ENCODE data around the gene PACRG.

The PACRG gene

DNA sequence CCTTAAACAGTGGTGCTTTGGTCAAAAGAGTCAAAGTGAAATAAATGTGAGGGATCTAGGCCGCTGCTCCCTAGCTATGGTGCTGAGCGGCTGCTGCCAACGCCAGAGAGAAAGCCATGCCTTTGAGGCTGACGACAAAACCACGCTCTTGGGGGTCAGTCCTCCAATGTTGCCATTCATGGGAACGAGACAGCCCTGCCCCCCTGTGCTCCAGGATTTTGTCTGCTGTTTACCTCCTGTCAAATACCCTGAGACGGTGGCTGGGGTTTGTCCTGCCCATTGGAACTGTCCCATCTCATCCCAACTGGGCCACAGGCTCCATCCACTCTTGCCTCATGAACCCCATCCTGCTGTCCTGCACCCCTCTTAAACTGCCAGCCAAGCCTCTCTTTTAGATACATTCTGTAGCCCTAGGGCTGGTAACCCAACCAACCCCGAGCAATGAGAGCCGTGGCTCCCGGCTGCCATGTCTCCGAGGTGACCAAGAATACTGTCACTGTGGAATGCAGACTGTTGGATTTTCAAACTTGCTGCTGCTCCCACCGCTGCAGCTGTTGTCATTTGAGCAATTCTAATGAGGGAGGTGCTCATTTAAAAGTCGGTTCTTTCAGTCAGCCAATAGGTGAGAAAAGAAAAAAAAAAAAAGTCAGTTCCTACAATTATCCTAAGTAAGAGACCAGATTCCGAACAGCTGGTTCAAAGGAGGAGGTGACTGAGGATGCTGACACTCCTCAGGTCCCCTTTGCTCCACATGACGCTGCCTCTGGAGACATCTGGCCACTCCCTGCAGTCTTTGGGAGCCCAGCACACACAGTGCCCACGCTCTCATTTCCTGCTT lies 613.7 kb downstream of the PACRG start:
- no peak for DNase-seq

DNA sequence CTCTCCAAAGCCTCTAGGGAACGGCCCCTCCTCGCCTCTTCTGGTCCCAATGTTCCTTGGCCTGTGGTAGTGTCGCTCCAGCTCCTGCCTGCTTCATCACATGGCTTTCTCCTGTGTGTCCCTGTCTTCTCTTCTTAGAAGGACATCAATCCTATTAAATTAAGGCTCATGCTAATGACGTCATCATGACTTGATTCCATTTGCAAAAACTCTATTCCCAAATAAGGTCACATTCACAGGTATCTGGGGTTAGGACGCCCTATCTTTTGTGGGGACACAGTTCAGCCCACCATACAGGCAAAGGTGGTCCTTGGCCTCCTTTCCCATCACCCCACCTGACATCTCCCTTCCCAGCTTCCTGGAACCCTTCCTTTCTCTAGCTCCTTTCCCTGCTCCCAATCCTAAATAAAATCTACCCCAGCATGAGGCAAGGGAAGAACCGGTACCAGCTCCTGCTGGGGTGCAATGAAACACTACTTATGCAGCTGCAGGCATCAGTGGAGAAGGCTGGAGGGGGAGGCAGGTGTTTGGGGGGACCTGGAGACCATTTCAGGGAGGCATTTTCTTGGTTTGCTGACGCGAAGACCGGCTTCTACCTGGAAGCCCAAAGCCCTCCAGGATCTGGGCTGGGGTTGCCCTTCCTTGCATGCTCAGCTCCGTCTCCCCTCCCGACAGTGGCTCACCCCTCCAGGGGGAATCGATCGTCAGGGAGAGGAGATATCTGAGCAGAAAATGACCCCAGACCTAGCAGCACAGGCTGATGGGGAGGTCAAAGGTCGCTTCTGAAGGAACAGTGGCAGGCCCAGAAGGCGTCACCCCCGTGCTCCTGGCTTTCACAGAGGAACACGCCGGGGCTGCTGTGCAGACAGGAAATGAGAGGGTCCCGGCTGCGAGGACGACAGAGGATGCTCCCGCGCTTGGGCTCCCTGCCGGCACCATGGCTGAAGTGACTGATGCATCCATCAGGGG lies 615.1 kb downstream of the PACRG start:
- DNase-seq = no peak

DNA sequence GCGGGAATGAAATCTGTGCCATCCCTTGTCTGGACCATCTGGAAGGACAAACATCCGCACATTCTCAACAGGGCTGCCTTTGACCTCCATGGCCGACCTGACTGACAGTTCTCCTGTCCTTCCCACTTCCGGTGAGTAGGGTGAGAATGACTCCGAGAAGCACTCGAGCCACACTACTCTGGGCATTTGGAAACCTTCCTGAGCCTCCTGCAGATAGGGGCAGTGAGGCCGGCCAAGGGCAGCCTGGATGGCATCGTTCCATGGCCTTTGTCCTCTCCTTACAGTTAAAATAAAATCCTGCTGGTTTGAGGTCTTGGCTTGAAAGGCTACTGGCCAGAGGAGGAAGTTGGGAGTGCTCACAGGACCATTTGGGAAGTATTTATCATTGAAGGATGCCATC lies 615.8 kb downstream of the PACRG start:
- DNase-seq = no peak

DNA sequence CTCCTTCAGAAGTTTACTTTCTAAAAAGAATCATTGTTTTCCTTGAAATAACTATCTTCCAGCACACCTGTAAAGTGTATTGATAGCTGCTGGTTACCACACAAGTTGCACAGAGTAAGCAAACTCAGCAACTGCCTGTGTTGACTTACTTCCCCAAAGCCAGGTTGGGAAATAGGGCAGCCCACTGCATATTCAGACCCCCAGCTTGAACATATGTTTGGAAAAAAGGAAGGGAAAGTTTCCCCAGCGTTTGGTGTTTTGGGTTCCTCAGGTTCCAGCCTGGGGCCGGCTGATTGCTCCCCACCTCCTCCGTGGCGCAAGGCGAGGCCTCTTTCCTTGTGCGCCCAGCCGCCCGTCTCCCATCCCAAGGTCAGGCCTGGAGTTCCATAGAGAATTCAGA lies 616.6 kb downstream of the PACRG start:
- DNase-seq = no peak

DNA sequence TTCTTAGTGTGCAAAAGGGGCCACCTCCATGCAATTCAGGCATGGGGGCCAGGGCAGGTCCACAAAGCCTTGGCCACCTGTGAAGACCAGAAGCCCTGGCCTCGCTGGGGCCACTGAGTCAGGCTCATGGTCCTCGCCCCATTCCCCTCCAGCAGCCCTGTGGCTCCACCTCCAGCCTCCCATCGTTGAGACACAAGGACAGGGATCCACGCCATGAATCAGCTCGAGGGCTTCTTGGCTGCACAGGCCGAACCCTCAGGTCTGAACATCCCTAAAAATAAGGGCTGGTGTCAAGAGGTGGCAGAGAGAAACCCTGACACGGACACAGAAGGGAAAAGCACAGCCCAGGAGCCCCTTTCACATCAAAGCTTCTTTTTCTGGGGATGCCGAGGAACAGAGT lies 618.2 kb downstream of the PACRG start:
- no peak for DNase-seq

DNA sequence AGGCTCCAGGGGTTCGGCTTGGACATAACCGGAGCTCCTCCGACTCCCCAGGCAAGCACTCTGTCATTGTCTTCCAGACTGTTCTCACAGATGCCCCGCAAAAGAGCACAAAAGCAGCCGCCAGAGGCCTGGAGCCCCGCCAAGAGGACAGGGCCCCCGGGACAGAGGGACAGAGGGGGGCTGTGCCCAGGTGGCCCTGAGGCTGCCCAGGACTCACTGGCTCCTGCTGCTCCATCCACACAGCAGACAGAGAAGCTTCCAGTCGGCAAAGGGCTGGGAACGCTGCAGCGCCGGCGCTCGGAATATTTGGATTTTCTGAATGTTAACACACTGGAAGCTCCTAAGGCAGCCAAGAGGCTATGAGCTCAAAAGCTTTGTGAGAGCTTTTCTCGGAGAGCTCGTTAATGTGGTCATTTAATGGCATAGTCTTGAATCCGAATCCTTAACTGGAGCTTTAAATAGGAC lies 618.8 kb downstream of the PACRG start:
- no peak for DNase-seq

DNA sequence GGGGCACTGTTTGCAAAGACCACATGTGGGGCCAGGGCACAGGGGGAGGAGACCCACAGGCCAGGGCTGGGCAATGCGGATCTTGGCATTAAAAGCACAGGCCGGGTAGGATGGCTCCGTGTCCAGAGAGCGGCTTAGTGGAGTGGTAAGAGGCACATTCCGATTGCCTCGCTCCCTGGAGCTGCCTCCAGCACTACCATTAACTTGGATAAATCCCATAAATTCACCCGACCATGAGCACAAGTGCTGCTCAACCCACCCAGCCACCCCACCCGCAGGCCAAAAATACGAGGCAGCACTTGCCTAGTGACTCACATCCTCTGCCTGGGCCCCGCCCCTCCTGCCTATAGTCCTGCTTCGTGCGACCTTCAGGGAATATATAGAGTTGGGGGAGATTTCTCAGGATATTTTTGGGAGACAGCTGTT lies 619.3 kb downstream of the PACRG start:
- no peak for DNase-seq

DNA sequence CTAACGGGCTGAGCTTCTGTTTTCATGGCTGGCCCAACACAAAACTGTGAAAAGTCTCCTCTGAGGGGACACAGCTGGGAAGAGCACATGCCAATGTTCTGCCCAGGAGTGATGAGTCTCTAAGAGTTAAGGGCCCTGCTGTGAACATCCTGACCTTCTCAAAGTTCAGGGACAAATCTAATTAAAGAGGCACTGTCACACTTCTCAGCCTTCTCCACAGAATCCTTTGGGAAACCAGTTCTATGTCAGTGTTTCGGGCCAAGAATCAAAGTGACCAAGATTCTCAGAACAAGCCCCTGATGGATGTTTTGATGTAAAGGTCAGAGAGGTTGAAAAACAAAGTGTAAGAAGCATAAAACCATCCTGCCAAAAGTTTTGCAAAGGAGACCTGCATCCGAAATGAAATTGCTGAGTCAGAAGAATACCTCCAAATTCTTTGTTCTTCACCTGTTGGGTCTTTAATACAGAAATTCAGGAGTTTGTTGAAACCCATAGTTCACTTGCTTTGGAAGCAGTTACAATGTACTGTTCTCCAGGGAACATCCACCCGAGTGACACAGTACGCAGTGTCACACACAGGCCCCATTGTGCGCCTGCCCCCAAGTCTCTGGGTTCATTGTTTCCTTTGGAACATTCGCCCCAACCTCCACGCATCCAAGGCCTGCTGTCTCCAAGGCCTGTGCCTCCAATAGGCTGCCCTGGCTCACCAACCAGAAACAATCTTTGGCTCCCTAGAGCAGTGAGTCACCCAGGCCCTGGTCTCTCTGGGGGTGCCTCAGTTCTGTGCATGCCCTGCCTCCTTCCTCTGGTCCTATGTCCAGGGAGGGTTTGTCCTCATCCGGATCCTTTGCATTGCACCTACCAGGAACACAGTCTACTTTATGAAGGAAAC lies 621.3 kb downstream of the PACRG start:
- no peak for DNase-seq

DNA sequence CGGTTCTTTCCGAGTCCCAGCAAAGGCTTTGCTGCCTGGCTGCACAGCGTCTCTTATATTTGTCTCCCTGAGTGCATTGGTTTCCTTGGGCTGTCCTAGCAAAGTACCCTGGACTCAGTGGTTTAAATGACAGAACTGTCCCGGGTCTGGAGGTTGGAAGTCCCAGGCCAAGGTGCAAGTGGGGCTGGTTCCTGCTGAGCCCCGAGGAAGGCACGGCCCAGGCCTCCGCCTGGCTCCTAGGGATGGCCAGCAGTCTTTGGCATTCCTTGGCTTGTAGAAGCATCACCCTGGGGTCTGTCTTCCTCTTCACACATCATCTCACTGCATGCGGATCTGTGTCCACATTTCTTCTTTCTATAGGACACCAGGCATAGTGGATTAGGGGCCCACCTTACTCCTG lies 621.9 kb downstream of the PACRG start:
- no peak for DNase-seq

DNA sequence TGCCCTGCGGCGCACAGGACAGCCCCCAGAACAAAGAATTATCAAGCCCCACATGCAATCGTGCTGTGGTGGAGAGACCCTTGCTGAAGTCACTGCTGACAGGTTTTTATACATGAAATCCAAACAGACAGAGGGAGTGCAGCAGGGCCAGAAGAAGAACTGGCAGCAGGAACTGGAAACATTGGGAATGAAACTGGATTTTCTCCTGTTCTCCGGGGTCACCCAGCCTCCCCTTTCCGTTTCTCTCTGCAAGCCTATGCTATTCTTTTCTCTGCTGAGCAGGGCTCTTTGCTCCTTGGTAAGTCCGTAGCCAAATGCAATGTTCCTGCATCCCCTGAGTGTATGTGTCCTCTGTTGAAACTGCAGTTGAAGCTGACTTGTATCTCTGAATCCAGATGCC lies 623.2 kb downstream of the PACRG start:
- no peak for DNase-seq

DNA sequence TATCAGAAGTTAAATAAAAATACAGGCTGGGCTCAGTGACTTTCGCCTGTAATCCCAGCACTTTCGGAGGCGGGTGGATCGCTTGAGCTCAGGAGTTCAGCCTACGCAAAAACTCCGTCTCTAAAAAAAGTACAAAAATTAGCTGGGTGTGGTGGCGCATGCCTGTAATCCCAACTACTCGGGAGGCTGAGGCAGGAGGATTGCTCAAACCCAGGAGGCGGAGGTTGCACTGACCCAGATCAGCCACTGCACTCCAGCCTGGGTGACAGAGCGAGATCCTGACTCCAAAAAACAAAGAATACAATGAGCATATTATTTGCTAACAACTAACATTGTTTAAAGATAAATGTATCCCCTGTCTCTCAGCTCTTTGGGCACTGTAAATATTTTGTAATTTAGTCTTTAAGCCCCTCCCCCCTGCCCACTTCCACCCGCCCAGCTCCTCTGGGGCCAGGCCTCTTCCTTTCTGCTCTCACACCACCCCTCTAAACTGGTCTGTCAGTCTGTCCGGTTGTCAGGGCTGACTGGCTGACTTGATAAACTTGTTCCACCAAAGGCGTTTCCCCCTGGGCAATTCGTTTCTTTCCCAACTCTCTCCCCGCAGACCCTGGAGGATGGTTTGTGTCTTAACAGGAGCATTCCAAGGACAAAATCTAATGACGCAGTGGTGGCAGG lies 624.4 kb downstream of the PACRG start:
- DNase-seq = no peak

DNA sequence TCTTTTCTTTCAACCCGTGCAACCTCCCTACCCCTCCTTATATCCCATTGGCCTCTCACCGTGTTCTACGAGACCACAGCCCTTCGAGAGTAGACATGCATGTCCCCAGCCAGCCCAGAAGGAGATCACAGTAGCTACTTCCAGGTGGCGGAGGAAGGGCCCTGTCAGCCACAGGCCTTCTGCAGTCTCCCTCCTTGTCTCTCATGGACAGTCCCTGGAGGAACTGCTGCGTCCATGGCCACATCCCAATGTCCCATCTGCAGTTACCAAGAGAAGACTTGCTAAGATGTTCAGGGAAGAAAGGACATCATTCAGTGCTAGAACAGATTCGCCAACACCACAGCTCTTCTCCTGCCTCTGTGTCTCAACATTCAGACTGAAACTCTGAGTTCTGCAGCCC lies 625.2 kb downstream of the PACRG start:
- no peak for DNase-seq

DNA sequence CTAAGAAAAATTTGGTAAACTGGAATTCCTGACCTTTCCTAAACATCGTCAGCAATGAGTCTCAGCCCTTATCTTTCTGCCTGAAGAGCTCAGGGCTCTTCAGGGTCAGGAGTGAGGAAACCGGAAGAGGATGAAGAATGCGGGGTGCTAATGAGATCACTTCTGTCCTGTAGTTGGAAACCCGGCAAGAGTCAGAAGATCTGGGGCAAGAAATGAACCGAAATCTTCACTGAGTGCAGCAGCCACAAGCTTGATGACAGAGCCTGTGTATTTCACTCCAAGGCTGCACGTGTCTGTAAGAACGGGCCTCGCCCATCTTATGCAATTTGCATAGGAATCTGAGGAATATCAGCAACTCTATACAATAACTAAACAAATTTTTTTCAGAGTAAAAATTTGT lies 626.3 kb downstream of the PACRG start:
- no peak for DNase-seq

DNA sequence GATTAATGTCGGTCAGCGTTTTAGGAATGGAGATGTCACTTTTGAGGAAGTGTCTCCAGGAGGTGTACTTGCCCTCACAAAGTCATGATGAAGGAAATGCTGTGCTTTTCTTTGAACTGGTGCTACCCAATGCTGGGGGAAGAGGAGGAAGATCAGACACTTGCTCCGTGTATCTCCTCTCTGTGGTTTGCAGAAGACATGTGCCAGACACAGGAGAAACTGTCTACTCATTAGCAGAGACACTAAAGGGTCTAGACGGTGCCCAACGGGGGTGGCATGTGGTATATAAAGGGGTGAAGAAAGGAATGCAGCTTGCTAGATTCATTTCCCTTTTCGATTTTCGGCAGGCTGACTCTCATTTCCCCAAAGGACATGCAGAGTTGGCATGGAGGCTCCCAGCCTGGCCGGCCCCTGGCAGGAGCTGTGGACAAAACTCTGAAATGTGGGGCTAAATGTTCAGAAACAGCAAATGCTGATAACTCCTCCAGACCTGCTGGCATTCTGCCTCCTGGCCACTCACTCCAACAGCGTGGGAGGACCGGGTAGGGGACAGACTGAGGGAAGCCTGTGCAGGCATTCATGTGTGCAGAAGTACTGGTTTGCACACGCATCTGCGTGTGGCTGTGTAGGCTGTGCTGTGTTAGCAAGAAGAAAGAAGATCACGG lies 627.1 kb downstream of the PACRG start:
- no peak for DNase-seq

DNA sequence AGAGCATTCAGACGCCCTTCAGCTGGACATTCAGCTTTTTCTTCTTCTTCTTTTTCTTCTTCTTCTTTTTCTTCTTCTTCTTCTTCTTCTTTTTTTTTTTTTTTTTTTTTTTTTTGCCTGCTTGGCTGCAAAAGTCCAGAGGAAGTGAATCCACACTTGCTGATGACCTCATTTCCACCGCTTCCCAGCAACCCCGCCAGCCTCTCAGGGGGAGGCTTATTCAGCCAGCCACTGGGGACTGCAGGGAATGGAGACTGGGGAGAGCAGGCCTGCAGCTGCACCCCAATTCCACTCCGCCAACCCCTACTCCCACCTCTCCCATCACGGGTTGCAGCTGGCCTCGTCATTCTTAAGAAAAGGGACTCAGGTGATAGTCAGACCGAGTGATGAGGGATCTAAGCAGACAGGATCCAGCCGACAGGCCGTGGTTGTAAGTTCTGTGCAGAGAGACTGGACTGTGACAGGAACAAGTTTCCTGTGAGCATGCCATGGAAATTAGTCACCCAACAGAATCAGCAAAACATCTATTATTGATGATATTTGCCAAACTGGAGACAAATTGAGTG lies 627.7 kb downstream of the PACRG start:
- no peak for DNase-seq

DNA sequence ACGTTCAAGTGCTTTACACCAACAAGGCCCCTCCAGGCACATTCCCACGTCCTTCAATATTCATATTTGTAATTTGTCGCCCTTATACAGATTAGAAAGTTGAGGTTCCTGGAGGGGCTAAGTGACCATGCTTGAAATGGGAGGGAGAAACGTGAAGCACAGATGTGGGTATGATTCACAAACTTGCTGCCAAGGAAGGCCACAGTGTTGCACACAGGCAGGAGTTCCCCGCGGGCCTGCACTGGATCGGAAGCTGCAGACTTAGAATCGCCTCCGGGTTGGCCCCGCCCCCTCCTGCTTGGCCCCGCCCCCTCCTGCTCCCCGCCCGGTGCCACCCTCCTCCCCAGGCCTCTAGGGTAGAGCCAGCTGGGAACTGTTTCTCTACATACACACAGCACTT lies 628.5 kb downstream of the PACRG start:
- no peak for DNase-seq

DNA sequence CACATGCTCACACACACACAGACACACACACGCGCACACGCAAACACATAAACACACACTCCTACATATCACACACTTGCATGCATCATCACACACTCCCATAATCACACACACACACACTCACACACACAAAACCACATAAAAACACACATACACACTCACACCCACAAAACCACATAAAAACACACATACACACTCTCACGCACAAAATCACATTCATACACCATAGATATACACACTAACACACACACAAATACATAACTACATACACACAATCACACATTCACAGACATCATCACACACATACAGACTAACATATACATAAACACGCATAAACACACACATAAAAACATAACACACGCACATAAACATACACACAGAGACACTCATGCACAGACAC lies 629.0 kb downstream of the PACRG start:
- DNase-seq = no peak

DNA sequence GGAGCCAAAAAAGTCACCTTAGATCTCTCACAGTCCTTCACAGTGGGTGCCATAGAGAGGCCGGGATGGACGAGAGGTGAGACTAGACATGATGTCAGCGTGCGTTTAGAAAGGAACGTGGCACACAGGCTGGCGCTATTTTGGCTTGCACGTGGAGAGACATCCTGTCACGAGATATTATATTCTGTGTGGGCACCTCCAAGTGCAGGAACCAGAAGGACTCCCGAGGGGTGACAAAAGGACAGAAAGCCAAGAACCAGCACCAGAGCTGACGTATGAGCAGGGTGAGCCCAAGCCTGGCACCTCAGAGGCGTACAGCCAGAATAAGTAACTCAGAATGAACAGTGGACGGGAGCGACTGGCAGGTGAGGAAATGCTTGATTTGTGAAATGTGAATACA lies 636.9 kb downstream of the PACRG start:
- DNase-seq = no peak

All from GF-D8 (cell line).